HG03108 (cell line): ENCODE results near the gene CC2D2A.
"Not testable (repeated sequence)": the region's sequence is repeated elsewhere in the genome, so short reads cannot be mapped to it uniquely, and the experiment has no call there.

ENCODE experiments used
- ATAC-seq: cut with Tn5 transposase; IDR thresholded peaks from one replicate; pipeline ENCODE4 v1.9.1; 2021; ENCODE audit warnings: moderate library complexity; ENCODE audit not compliant: unreplicated experiment

The CC2D2A gene

DNA sequence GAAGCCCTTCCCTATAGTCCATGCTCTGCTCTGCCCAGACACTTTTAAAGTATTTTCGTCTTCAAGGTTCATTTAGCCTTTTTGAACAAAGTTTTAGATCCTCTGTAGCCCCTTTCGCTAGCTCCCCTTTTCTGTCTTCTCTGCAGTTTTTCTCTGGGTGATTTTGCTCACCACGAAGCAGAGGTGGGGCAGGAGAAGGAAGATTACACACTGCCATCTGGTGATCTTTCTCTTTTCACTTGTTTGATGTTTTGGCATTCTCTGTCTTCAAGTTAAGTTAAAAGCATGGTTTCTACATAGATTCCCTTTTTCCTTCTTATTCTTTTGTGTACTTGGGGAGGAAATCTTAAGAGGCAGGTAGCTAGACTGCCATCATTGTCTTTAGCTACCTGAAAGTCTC, 43.9 kb downstream of the CC2D2A start:
- ATAC-seq, result no peak

DNA sequence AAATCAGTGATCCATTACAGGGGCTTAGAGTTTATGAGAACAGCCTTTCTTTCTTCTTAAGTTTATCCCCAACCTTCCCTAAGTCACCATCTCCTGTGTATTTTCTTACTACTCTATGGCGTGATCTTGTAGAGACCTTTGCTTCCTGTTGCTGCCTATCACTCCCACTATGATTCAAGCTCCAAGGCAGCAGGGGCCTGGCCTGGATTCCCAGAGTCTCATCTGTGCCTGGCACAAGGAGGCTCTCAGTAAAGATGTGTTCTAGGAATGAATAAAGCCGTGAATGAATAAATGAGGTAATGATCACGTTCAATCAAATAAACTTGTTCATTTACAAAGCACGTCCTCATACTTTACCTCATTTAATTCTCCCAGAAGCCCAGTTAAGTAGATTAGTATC, 45.4 kb downstream of the CC2D2A start:
- no peak for ATAC-seq

DNA sequence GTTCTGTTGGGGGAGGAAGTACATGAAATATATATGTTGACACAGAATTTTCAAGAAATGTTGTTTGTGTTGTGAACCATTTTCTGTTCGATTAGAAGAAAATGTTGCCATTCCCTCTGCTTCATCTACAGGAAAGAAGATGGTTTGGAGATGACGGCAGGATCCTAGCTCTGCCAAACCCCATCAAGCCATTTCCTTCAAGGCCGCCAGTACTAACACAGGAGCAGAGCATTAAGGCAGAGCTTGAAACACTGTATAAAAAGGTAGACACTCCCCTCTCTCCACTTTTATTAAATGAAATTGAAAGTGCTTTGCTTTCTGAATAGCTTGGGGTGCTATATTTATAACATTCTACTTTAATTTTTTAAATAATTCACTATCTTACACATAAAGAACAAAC, 46.8 kb downstream of the CC2D2A start:
- ATAC-seq, result no peak

DNA sequence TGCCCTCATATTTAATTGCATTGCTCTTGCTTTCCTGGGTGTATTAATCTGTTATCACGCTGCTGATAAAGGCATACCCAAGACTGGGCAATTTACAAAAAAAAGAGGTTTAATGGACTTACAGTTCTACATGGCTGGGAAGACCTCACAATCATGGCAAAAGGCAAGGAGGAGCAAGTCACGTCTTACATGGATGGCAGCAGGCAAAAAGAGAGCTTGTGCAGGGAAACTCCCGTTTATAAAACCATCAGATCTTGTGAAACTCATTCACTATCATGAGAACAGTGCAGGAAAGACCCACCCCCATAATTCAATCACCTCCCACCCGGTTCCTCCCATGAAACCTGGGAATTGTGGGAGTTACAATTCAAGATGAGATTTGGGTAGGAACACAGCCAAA, 48.0 kb downstream of the CC2D2A start:
- ATAC-seq, result not testable (repeated sequence)

DNA sequence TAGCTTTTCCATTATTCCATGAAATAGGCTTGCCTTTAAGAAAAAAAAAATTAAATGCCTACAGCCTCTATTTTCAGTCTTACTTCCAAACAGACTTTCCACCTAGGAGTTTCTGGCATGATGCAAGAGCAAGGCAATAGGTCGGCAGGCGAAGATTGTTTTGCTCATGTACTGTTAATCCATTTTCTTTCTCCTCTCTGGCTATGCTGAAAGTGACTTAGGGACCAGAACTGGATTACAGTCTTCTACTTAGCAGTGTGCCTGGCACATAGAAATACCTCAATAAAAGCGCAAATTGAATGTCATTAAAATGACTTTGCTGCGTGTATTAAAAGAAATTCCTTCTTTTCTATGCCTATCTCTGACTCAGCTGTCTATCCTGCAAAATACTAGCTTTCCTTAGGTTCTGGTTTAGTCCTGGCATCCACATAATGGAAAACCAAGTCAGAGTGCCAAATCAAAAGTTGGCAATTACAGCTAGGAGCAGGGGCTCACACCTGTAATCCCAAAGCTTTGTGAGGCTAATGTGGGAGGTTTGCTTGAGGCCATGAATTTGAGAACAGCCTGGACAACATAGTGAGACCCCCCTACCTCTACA, 51.9 kb downstream of the CC2D2A start:
- ATAC-seq, result no peak

GRCh38 chr4:15525080-15525479, 55.4 kb downstream of the CC2D2A start:
- no peak for ATAC-seq

- ATAC-seq, result no peak
Measured at GRCh38 chr4:15526924-15527592, 57.4 kb downstream of the CC2D2A start.

GRCh38 chr4:15531792-15532191, 62.1 kb downstream of the CC2D2A start:
- ATAC-seq, result no peak

DNA sequence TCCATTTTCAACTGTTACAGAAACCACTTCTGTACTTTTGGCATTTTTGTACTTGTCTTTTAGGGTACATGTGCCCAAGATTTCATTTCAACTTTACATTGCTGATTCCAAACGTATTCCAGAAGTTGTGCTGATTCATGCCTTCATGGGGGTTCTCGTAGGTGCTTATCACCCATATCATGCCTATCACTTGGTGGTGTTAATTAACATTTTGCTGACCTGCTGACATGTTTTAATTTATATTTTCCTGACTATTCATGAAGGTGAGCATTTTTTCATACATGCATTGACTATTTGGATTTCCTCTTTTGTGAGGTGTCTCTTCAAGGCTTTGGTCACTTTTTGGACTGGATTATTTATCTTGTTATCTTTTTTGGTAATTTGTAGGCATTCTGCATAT, 64.1 kb downstream of the CC2D2A start:
- no peak for ATAC-seq

DNA sequence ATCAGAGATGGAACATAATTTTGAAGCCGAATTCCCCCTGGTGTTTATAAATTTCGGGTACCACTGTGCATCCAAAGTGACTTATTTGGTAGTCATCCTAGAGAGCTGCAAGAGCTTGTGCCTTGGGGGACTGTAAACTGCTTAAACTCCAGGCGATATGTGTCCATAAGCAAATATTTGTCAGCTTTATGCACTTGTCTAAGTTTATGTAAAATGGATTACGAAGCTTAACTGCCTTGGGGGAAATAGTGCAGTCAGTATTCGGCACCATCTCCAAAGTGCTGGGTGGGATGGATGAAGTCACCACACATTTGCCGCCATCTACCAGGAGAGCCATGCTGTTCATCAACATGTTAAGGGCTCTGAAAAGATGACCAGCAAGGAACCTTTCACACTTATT, 65.9 kb downstream of the CC2D2A start:
- no peak for ATAC-seq

DNA sequence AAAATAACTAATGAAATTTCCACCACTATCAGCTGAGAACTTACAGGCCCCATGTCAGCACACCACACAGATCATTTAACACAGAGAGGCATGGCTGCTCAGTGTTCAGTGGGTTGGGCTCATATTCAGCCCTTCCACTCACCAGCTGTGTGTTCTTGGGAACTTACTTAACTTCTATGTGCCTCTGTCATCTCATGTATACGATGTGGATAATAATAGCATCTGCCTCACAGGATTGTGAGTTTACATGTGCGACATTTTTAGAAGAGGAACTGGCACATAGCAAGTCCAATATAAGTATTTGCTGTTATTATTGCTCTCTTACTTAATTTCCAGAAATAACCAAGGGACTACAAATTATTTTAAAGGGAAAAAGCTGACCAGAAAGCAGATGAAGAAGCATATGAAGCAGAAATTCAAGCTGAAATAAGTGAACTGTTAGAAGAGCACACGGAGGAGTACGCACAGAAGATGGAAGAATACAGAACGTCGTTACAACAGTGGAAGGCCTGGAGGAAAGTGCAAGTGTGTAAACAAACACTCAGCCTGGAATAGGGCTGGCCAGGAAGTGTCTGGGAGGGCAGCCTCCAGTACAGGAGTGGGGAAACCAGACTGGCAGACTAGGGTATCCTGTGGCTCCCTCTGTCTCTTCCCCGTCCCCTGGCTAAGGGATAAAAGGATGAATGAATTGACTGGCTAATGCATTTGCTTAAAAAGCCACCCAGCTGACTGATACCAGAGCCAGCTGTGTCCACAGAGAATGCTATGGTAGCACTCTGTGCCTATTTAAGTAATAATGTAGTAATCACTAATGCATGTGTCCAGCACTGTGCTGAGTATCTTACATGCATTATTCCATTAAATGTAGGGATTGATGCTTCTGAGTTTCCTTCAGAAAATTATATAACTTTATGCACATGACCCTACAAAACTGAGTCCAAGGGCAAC, 67.1 kb downstream of the CC2D2A start:
- ATAC-seq, result no peak

DNA sequence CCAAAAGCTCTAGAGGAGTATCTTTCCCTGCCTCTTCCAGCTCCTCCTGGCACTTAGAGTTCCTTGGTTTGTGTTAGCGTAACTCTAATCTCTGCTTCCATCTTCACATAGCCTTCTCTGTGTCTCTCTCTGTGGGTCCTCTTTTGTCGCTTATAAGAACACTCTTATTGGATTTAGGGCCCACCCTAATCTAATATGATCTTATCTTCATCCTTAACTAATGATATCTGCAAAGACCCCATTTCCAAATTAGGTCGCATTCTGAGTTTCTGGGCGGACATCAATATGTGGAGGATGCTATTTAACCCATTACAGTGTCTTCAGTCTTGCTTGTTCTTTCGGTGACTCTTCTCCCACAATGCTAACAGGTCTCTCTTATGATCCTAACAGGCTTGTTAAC, 72.3 kb downstream of the CC2D2A start:
- no peak for ATAC-seq

DNA sequence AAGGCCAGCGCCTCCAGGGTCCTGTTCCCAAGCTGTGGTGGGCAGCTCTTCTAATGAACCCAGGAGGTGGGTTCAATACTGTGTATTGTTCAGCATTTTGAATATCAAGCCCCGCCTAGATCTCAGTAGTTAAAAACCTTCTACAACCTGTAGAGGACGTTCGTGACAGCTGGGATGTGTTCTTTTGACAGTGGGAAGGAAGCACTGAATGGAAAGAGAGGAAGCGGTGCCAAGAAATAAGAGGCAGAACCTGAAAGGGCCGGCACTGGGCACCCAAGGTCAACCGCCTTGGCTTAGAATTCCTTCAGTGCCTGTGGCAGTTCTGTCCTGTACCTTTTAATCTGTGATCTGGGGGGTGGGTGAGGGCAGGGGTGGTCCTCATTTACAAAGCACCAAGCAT, 73.1 kb downstream of the CC2D2A start:
- ATAC-seq, result no peak

GRCh38 chr4:15543537-15544247, 74.0 kb downstream of the CC2D2A start:
- no peak for ATAC-seq

- no peak for ATAC-seq
Measured at GRCh38 chr4:15544248-15544729, 74.6 kb downstream of the CC2D2A start.

GRCh38 chr4:15545371-15545770, 75.7 kb downstream of the CC2D2A start:
- ATAC-seq, result no peak

DNA sequence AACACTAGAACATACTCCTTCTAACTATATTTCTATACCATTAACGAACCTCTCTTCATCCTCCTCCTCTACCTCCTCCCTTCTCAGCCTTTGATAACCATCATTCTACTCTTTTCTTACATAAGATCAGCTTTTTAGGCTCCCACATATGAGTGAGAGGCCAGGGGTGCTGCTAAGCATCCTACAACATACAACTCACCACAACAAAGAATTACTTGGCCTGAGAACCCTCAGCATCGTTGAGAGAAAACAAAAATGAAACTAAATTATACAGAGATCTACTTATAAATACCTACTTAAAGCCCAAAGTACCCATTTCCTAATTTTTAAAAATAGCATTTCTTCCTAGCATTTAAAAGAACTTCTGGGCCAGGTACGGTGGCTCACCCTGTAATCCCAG, 77.7 kb downstream of the CC2D2A start:
- no peak for ATAC-seq

DNA sequence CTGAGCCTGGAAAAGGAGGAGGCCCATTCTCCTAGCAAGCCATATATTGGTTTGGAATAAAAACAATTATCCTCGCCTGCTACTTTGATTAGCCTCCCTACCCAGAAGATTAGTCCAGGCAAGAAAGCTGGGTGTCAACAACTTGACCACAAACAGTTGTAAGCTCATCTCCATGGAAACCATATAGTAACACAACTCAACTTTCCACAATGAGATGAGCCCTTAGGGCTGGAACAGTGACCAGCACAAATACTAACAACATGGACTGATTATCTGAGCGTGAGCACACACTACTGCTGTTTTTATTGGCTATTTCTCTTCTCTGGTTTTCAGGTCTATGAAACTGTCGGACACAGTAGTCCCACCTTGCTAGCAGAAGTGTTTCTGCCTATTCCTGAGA, 80.8 kb downstream of the CC2D2A start:
- no peak for ATAC-seq

DNA sequence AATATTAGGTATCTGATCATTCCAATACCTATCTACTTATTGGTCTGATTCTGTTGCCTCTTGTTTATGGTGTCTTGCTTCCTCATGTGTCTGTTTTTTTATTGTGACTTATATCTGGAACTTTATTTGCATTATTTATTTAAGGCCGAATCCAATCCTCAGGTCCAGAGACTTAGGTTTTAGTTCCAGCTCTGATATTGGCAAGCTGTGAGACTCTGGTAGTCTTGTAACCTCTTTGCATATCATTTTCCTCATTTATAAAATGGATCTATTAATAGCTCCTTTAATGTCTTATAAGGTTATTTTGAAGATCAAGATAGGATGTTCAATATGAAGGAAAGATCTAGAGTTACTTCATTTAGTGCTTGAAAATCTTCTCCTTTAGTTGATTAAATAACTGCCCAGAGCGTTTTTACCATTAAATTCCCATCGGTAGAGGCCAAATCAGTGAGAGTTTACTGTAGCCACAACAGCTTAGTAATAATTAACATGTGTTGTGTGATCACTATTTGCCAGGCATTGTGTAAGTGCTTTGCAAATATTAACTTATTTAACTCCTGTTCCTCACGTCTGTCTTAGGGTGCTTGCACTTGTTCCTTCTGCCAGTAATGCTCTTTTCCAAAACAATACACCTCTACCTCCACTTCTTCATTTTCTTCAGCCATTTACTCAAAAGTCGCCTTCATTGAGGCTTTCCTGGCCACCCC, 82.2 kb downstream of the CC2D2A start:
- no peak for ATAC-seq

DNA sequence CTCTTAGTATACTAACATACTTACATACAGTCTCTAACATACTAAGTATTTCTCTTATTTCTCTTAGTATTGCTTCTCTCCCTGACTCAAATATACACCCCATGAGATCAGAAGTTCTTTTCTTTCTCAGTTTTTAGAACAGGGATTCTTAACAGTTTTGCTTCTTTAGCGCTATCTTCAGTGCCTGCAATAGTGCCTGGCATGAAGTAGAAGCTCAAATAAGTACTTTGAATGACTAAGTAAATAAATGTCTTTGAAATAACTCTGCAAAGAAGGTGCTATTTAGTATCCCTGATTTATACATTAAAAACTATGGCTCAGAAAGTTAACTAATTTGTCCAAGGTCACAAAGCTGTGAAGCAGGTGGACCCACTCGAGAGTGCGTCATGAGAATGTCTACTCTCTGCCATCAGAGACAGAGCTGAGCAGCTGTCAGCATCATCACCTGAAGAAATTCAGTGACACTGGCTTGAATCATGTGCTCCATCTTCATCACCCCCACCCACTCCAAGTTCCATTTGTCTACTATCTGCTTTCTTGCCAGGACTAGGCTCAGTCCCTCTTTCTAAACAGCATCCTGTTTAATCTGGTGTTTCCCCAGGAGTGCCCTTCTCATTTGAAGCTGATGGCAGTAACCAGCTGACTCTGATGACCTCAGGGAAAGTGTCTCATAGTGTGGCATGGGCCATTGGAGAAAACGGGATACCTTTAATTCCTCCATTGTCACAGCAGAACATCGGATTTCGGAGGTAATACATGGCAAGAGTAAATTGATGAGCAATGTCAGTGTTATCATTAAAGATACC, 83.1 kb downstream of the CC2D2A start:
- no peak for ATAC-seq
